Peyer's patch (tissue), 4 donors: ENCODE measurements around the gene BTBD1. TPM values are rescaled to one million over a fixed set of nuclear protein-coding genes. Genes with fewer than 3 reads are reported as not detected.

ENCODE experiments used
- DNase-seq, 3 donors: peaks; one replicate each; pipeline ENCODE4 v3.0.0-alpha.2; 2017 to 2019
- H3K27ac ChIP-seq, 4 donors: fragments of 200-600 bp; sonication (generic); one replicate each; pipeline ENCODE4 v1.5.1; 2016 to 2019
- H3K27me3 ChIP-seq, 2 donors: fragments of 200-600 bp; sonication (generic); one replicate each; pipeline ENCODE4 v1.5.1; 2019
- H3K36me3 ChIP-seq, 3 donors: fragments of 200-600 bp; sonication (generic); one replicate each; pipeline ENCODE4 v1.5.1; 2016 to 2019
- H3K4me1 ChIP-seq, 4 donors: fragments of 200-600 bp; sonication (generic); one replicate each; pipeline ENCODE4 v1.5.1; 2016 to 2019
- H3K4me3 ChIP-seq, 4 donors: fragments of 200-600 bp; sonication (generic); 1 replicate in 3 of 4; 2 replicates in 1 of 4; pipeline ENCODE4 v1.5.1; 2016 to 2019; ENCODE audit warnings: mild to moderate bottlenecking in 1 of 4
- H3K9me3 ChIP-seq, 4 donors: fragments of 200-600 bp; sonication (generic); one replicate each; pipeline ENCODE4 v1.5.1; 2016 to 2019; ENCODE audit warnings: mild to moderate bottlenecking in 1 of 4
- CTCF ChIP-seq, 6 experiments: fragments of 450-650 bp in 4 of 6; fragments of 200-600 bp in 2 of 6; sonication (generic) in 1 of 6; IDR thresholded peaks; one replicate each; pipeline ENCODE4 v1.5.1; 2017 to 2019; ENCODE audit warnings: antibody characterized with exemption in 6 of 6, mild to moderate bottlenecking in 3 of 6, moderate library complexity in 1 of 6
- POLR2A ChIP-seq, 2 donors: fragments of 450-650 bp; IDR thresholded peaks; one replicate each; pipeline ENCODE4 v1.5.1; 2017; ENCODE audit warnings: antibody characterized with exemption in 2 of 2, mild to moderate bottlenecking in 2 of 2, moderate library complexity in 2 of 2
- total RNA-seq, 4 donors: library from RNA; depleted of rRNA; stranded (reverse); fragments of >200 nt; gene quantifications; one replicate each; pipeline ENCODE4 v1.1.0, GENCODE V29; 2016

The BTBD1 gene
- total RNA-seq, 4 donors from 2014 or later: 58.7 to 74.6 (median 68.9) TPM

GRCh38 chr15:83112956-83113299 is 45.9 kb upstream of the BTBD1 start:
- DNase-seq: no peak
- no peak overlapping the region for H3K27ac ChIP-seq
- no peak for TF ChIP-seq POLR2A (IDR thresholded peaks at IDR 0.05)
- no peak for TF ChIP-seq CTCF (IDR thresholded peaks at IDR 0.05)

GRCh38 chr15:83112233-83112955 is 45.3 kb upstream of the BTBD1 start:
- Histone ChIP-seq H3K36me3 (no peaks in the 10 kb centered on the region), H3K27me3 (no peaks in the 10 kb centered on the region), H3K4me3 (no peak overlapping the region), H3K27ac (peak overlapping the region in 1 of 4 donors; percentile 19), H3K4me1 (peaks cover 0 to 8% (median 2%) of the 10 kb centered on the region in 4 donors), H3K9me3 (no peaks in the 10 kb centered on the region)
- no peak for TF ChIP-seq POLR2A (IDR thresholded peaks at IDR 0.05)
- no peak for TF ChIP-seq CTCF (IDR thresholded peaks at IDR 0.05)
- no peak for DNase-seq

More at GRCh38 chr15:83112956-83113299, 45.9 kb upstream of the BTBD1 start:
- Histone ChIP-seq H3K9me3 (no peaks in the 10 kb centered on the region), H3K27me3 (no peaks in the 10 kb centered on the region), H3K4me1 (peaks cover 0 to 3% (median 0%) of the 10 kb centered on the region in 4 donors), H3K36me3 (no peaks in the 10 kb centered on the region), H3K4me3 (no peak overlapping the region)

GRCh38 chr15:83111149-83111548 is 44.1 kb upstream of the BTBD1 start:
- H3K36me3 ChIP-seq: no peaks in the 10 kb centered on the region
- TF ChIP-seq CTCF (IDR thresholded peaks at IDR 0.05) (no peak), POLR2A (IDR thresholded peaks at IDR 0.05) (no peak)
- DNase-seq: no peak
- H3K4me1 ChIP-seq: peaks cover 0 to 14% (median 4%) of the 10 kb centered on the region in 4 donors
- H3K4me3 ChIP-seq: no peak overlapping the region
- no peaks in the 10 kb centered on the region for H3K9me3 ChIP-seq
- H3K27ac ChIP-seq: no peak overlapping the region
- H3K27me3 ChIP-seq: no peaks in the 10 kb centered on the region

GRCh38 chr15:83110381-83110780 is 43.3 kb upstream of the BTBD1 start:
- Histone ChIP-seq H3K4me1 (peaks cover 0 to 14% (median 4%) of the 10 kb centered on the region in 4 donors), H3K27me3 (no peaks in the 10 kb centered on the region), H3K4me3 (no peak overlapping the region), H3K36me3 (no peaks in the 10 kb centered on the region), H3K27ac (no peak overlapping the region), H3K9me3 (no peaks in the 10 kb centered on the region)
- no peak for DNase-seq
- TF ChIP-seq CTCF (IDR thresholded peaks at IDR 0.05) (no peak), POLR2A (IDR thresholded peaks at IDR 0.05) (no peak)

GRCh38 chr15:83109532-83109931 is 42.5 kb upstream of the BTBD1 start:
- Histone ChIP-seq H3K27ac (no peak overlapping the region), H3K27me3 (no peaks in the 10 kb centered on the region), H3K4me3 (no peak overlapping the region), H3K4me1 (peaks cover 0 to 14% (median 4%) of the 10 kb centered on the region in 4 donors), H3K36me3 (no peaks in the 10 kb centered on the region), H3K9me3 (no peaks in the 10 kb centered on the region)
- TF ChIP-seq CTCF (IDR thresholded peaks at IDR 0.05) (no peak), POLR2A (IDR thresholded peaks at IDR 0.05) (no peak)
- DNase-seq: no peak
